GM12878 (cell line): Measurements from ENCODE around the gene VWA8.

Experiments
- CTCF ChIP-seq, 3 experiments: IDR thresholded peaks in 2 of 3; conservative IDR thresholded peaks in 1 of 3; 2 replicates each; pipeline ENCODE4 v1.5.1; 2011; ENCODE audit warnings: low read depth in 3 of 3, low read length in 3 of 3, mild to moderate bottlenecking in 3 of 3, control low read depth in 2 of 3, moderate library complexity in 2 of 3, inconsistent platforms in 1 of 3, mixed read lengths in 1 of 3; ENCODE audit not compliant: control insufficient read depth in 2 of 3, insufficient read depth in 1 of 3; ENCODE audit errors: extremely low read depth in 1 of 3
- EZH2 ChIP-seq: IDR thresholded peaks from 2 replicates; pipeline ENCODE4 v1.6.1; 2012; ENCODE audit warnings: low read depth, mild to moderate bottlenecking, control low read depth, inconsistent platforms, low read length, borderline replicate concordance; ENCODE audit not compliant: control insufficient read depth
- NBN ChIP-seq: fragments of 450-650 bp; IDR thresholded peaks from 2 replicates; pipeline ENCODE4 v1.6.1; 2016
- NFIC ChIP-seq: IDR thresholded peaks from 2 replicates; pipeline ENCODE4 v1.6.1; 2012; ENCODE audit warnings: low read depth, mild to moderate bottlenecking, inconsistent platforms, low read length, moderate library complexity
- POLR2A ChIP-seq: IDR thresholded peaks from 2 replicates; pipeline ENCODE4 v1.6.1; 2011; ENCODE audit warnings: low read depth, mild to moderate bottlenecking, low read length
- SMARCA5 ChIP-seq: fragments of 450-650 bp; IDR thresholded peaks from 2 replicates; pipeline ENCODE4 v1.6.1; 2017; ENCODE audit warnings: mild to moderate bottlenecking
- TAF1 ChIP-seq: IDR thresholded peaks from 2 replicates; pipeline ENCODE4 v1.6.1; 2011; ENCODE audit warnings: mild to moderate bottlenecking, low read depth, low read length, borderline replicate concordance
- TBL1XR1 ChIP-seq: IDR thresholded peaks from 2 replicates; pipeline ENCODE4 v1.6.1; 2012; ENCODE audit warnings: low read depth, low read length, improper control_type of control experiment
- ZNF384 ChIP-seq: IDR thresholded peaks from 2 replicates; pipeline ENCODE4 v1.6.1; 2012; ENCODE audit warnings: low read depth, mild to moderate bottlenecking, low read length, improper control_type of control experiment, borderline replicate concordance

- TF ChIP-seq NFIC (no peak), CTCF (IDR thresholded peaks at IDR 0.05 in 2 of 3, conservative IDR thresholded peaks at IDR 0.05 in 1 of 3; ENCODE audit: control insufficient read depth in 2 of 3, extremely low read depth in 1 of 3, insufficient read depth in 1 of 3, low read depth in 3 of 3, low read length in 3 of 3) (no peak), EZH2 (no peak), SMARCA5 (no peak), TBL1XR1 (no peak), NBN (no peak), ZNF384 (no peak), POLR2A (no peak), TAF1 (no peak)
Observed at GRCh38 chr13:41919741-41920487, 41.0 kb downstream of the VWA8 start.
